ENCODE data around the gene GPR153. TPM values are rescaled to one million over a fixed set of nuclear protein-coding genes. Genes with fewer than 3 reads are reported as not detected.

The GPR153 gene
- total RNA-seq, 2 donors from 2014 or later: 3.2 to 7.6 TPM

GRCh38 chr1:6234502-6235295, 26.2 kb downstream of the GPR153 start:
- WGBS: 30% methylated on average over 20 of the region's 20 CpGs
- Histone ChIP-seq H3K27ac (no peak overlapping the region), H3K36me3 (no peaks in the 10 kb centered on the region), H3K4me1 (replicated peaks) (peaks cover 6% of the 10 kb centered on the region), H3K27me3 (replicated peaks; ENCODE audit: insufficient read depth) (no peaks in the 10 kb centered on the region), H3K4me3 (peak overlapping the region; percentile 72 to 92), H3K9me3 (no peaks in the 10 kb centered on the region)
- intact Hi-C loops (cut with DNase I): no loop called here
- no peak for TF ChIP-seq POLR2A (IDR thresholded peaks at IDR 0.05)
- TF ChIP-seq POLR2AphosphoS5 (IDR thresholded peaks at IDR 0.05): no peak
- no peak for TF ChIP-seq CTCF (IDR thresholded peaks at IDR 0.05)
- no peak for DNase-seq (ENCODE audit: low spot score)

GRCh38 chr1:6233376-6233775, 27.5 kb downstream of the GPR153 start:
- H3K9me3 ChIP-seq: no peaks in the 10 kb centered on the region
- intact Hi-C loops (cut with DNase I): no loop called here
- no peaks in the 10 kb centered on the region for H3K36me3 ChIP-seq
- H3K4me1 ChIP-seq (replicated peaks): peaks cover 6% of the 10 kb centered on the region
- 50% methylated on average over 1 of the region's 1 CpG for WGBS
- no peak for DNase-seq (ENCODE audit: low spot score)
- H3K27me3 ChIP-seq (replicated peaks; ENCODE audit: insufficient read depth): no peaks in the 10 kb centered on the region
- no peak overlapping the region for H3K4me3 ChIP-seq
- H3K27ac ChIP-seq: no peak overlapping the region
- TF ChIP-seq POLR2AphosphoS5 (IDR thresholded peaks at IDR 0.05) (no peak), CTCF (IDR thresholded peaks at IDR 0.05) (no peak), POLR2A (IDR thresholded peaks at IDR 0.05) (no peak)

GRCh38 chr1:6225651-6226050, 35.2 kb downstream of the GPR153 start:
- no peak overlapping the region for H3K27ac ChIP-seq
- H3K4me3 ChIP-seq: no peak overlapping the region
- DNase-seq (ENCODE audit: low spot score): no peak
- H3K36me3 ChIP-seq: peaks cover 0 to 16% of the 10 kb centered on the region in 2 donors
- no peaks in the 10 kb centered on the region for H3K27me3 ChIP-seq (replicated peaks; ENCODE audit: insufficient read depth)
- TF ChIP-seq POLR2AphosphoS5 (IDR thresholded peaks at IDR 0.05) (no peak), CTCF (IDR thresholded peaks at IDR 0.05) (no peak), POLR2A (IDR thresholded peaks at IDR 0.05) (no peak)
- 92% methylated on average over 8 of the region's 8 CpGs for WGBS
- no peaks in the 10 kb centered on the region for H3K9me3 ChIP-seq
- H3K4me1 ChIP-seq (replicated peaks): no peaks in the 10 kb centered on the region
- intact Hi-C loops (cut with DNase I): no loop called here

GRCh38 chr1:6224718-6225117, 36.2 kb downstream of the GPR153 start:
- intact Hi-C loops (cut with DNase I): no loop called here
- H3K4me3 ChIP-seq: no peak overlapping the region
- DNase-seq (ENCODE audit: low spot score): no peak

More at GRCh38 chr1:6224718-6225117, 36.2 kb downstream of the GPR153 start:
- H3K9me3 ChIP-seq: no peaks in the 10 kb centered on the region
- 84% methylated on average over 15 of the region's 15 CpGs for WGBS
- H3K36me3 ChIP-seq: peaks cover 0 to 16% of the 10 kb centered on the region in 2 donors
- H3K27ac ChIP-seq: no peak overlapping the region
- no peak for TF ChIP-seq CTCF (IDR thresholded peaks at IDR 0.05)
- TF ChIP-seq POLR2A (IDR thresholded peaks at IDR 0.05): no peak
- no peak for TF ChIP-seq POLR2AphosphoS5 (IDR thresholded peaks at IDR 0.05)
- H3K4me1 ChIP-seq (replicated peaks): no peaks in the 10 kb centered on the region
- no peaks in the 10 kb centered on the region for H3K27me3 ChIP-seq (replicated peaks; ENCODE audit: insufficient read depth)
